ENCODE measurements around the gene TRMT112. TPM values are rescaled to one million over a fixed set of nuclear protein-coding genes. Genes with fewer than 3 reads are reported as not detected.

TRMT112 gene
- total RNA-seq = 100 to 1,000 TPM in 3 of 4 donors, 10 to 100 TPM in 1; 91.7 to 103 (median 102) TPM
- 144 TPM for polyA plus RNA-seq
- long read RNA-seq, donor 1, transcript TRMT112-206 (4 exons, 1,106 nt) = major isoform, 55 of 63 reads
- long read RNA-seq, donor 1, partial matches to known transcripts = 0 of 63 reads
- long read RNA-seq, donor 1, other reads (novel, unspliced or antisense) = 0 of 63 reads
- long read RNA-seq, donor 2, transcript TRMT112-206 (4 exons, 1,106 nt) = major isoform, 50 of 55 reads
- long read RNA-seq, donor 2, partial matches to known transcripts = 0 of 55 reads
- long read RNA-seq, donor 2, other reads (novel, unspliced or antisense) = 1 of 55 reads
- long read RNA-seq, donor 3, transcript TRMT112-206 (4 exons, 1,106 nt) = major isoform, 21 of 23 reads
- long read RNA-seq, donor 3, partial matches to known transcripts = 0 of 23 reads
- long read RNA-seq, donor 3, other reads (novel, unspliced or antisense) = 1 of 23 reads
- long read RNA-seq, donor 4, transcript TRMT112-206 (4 exons, 1,106 nt) = major isoform, 42 of 47 reads
- long read RNA-seq, donor 4, partial matches to known transcripts = 0 of 47 reads
- long read RNA-seq, donor 4, other reads (novel, unspliced or antisense) = 1 of 47 reads

DNA sequence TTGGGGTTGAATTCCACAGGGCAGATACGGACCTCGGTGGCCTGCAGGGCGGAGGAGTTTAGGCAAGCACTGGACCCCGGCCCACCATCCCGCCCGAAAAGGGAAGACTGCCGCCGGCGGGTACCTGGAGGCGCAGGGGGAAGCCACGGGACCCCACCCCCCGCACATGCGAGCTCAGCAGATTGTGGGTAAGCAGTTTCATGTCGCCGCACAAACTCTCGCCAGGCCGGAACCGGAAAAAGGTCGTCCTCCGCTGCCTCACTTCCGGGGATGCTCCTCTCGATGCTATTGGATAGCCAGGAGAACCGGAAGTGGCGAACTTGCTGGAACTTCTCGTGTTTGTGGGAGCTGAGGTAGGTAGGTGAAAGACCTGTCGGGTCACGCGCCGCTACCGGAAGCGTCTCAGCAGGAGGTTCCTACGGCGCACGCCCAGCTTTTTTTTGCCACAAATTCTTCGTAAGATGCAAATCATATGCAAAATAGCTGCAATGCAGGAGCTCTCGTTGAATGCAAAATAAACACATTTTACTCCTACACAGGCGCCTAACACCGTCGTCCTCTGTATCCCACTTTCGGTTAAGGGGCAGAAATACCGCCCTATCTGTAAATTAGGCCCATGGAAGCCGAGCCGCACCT is at the start of gene TRMT112:
TSS of gene TRMT112 (minus strand) at position 235 of the 636 bp plus-strand sequence. CDS start at position 202, 33 bp downstream.
- Histone ChIP-seq H3K27me3 (ENCODE audit: control insufficient read depth, insufficient read depth) (no peaks in the 10 kb centered on the region), H3K27ac (ENCODE audit: low read length) (peak within 1 kb of the TSS; percentile 98), H3K9me3 (ENCODE audit: control insufficient read depth, low read length) (no peaks in the 10 kb centered on the region), H3K4me3 (ENCODE audit: low read length) (peak within 1 kb of the TSS; percentile 82), H3K4me1 (ENCODE audit: control insufficient read depth, insufficient read depth, low read length) (no peaks in the 10 kb centered on the region)
- peak; percentile 85 to 86 for ATAC-seq
- peak; percentile 96 to 97 (median 96) for DNase-seq
- WGBS = under 1% methylated on average over 43 of the region's 43 CpGs
- intact Hi-C loops (cut with DNase I) = no loop called here

DNA sequence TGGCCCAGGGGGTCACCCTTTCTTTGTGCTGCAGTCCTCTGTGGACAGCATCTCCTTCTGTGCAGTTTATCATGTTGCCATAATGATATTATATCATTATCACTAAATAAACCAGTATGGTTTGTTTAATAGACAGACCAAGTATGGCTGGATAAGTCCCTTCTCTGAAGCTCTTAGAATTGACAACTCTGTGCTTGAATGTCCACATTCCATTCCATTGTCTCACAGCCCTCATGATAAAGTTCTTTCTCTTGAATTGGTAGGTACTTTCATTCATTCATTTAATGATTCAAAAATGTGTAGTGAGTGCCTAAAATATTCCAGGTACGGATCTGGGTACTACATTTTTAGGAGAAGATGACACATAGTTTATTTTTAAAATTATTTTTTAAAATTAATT is 49.4 kb upstream of the TRMT112 start:
- H3K4me1 ChIP-seq (ENCODE audit: control insufficient read depth, insufficient read depth, low read length) = no peaks in the 10 kb centered on the region
- DNase-seq (no peak), ATAC-seq (no peak)
- H3K4me3 ChIP-seq (ENCODE audit: low read length) = no peak overlapping the region
- 88% methylated on average over 1 of the region's 1 CpG for WGBS
- no peaks in the 10 kb centered on the region for H3K9me3 ChIP-seq (ENCODE audit: control insufficient read depth, low read length)
- no peak overlapping the region for H3K27ac ChIP-seq (ENCODE audit: low read length)
- intact Hi-C loops (cut with DNase I) = no loop called here
- H3K27me3 ChIP-seq (ENCODE audit: control insufficient read depth, insufficient read depth) = no peaks in the 10 kb centered on the region

DNA sequence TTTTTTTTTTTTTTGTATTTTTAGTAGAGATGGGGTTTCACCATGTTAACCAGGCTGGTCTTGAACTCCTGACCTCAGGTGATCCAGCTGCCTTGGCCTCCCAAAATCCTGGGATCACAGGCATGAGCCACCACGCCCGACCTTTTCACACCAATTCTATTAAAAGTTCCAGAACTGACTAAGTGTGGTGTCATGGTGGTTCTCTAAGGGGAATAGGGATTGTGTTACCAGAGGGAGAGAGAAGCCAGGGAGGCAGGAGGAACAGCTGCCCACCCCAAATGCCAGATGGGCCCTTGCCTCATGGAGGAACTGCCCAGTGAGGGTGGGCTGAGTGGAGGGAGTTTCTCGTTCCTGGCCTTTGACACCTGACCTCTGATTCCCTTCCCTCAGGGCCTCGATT is 47.6 kb upstream of the TRMT112 start:
- H3K4me1 ChIP-seq (ENCODE audit: control insufficient read depth, insufficient read depth, low read length) = no peaks in the 10 kb centered on the region
- ATAC-seq (no peak), DNase-seq (peak in 1 of 3 donors; percentile 21)
- no peak overlapping the region for H3K27ac ChIP-seq (ENCODE audit: low read length)
- H3K4me3 ChIP-seq (ENCODE audit: low read length) = no peak overlapping the region
- intact Hi-C loops (cut with DNase I) = no loop called here
- WGBS = 84% methylated on average over 4 of the region's 4 CpGs
- H3K9me3 ChIP-seq (ENCODE audit: control insufficient read depth, low read length) = no peaks in the 10 kb centered on the region
- no peaks in the 10 kb centered on the region for H3K27me3 ChIP-seq (ENCODE audit: control insufficient read depth, insufficient read depth)

DNA sequence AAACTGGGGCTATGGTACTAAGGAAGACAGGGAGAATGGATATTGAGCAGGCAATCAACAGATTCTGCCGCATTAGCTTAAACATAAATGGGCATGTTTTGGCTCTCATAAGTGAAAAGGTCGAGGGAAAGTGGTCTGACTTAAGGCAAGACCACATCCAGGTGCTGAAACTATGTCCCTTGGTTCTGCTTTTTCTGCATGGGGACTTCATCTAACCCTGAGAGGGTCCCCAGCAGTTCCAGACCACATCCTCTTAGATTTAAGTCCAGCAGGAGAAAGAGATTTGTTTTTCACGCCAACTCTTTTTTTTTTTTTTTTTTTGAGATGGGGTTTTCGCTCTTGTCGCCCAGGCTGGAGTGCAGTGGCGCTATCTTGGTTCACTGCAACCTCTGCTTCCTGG is 47.1 kb upstream of the TRMT112 start:
- Histone ChIP-seq H3K9me3 (ENCODE audit: control insufficient read depth, low read length) (no peaks in the 10 kb centered on the region), H3K4me1 (ENCODE audit: control insufficient read depth, insufficient read depth, low read length) (no peaks in the 10 kb centered on the region), H3K4me3 (ENCODE audit: low read length) (no peak overlapping the region), H3K27ac (ENCODE audit: low read length) (no peak overlapping the region), H3K27me3 (ENCODE audit: control insufficient read depth, insufficient read depth) (no peaks in the 10 kb centered on the region)
- no peak for DNase-seq
- ATAC-seq = no peak
- 97% methylated on average over 6 of the region's 6 CpGs for WGBS
- intact Hi-C loops (cut with DNase I) = no loop called here

DNA sequence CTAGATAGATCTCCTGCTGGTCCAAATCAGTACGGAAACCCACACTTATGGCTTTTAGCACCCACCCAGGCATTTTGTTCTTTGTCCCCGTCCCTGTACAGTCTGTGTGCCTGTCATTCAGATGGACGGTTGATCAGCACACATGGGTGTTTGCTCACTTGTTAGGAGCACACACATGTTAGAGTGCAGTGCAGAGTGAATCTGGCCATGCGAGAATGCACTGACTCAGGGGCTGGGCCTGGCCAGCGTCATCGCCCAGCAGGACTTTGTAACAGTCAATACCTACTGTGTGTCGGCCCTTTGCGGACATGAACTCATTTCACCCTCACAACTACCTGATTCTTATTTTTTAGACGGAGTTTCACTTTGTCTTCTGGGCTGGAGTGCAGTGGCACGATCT is 45.0 kb upstream of the TRMT112 start:
- Histone ChIP-seq H3K27ac (ENCODE audit: low read length) (no peak overlapping the region), H3K4me3 (ENCODE audit: low read length) (no peak overlapping the region), H3K4me1 (ENCODE audit: control insufficient read depth, insufficient read depth, low read length) (peaks cover 7% of the 10 kb centered on the region), H3K27me3 (ENCODE audit: control insufficient read depth, insufficient read depth) (no peaks in the 10 kb centered on the region), H3K9me3 (ENCODE audit: control insufficient read depth, low read length) (no peaks in the 10 kb centered on the region)
- 93% methylated on average over 10 of the region's 10 CpGs for whole genome bisulfite sequencing
- DNase-seq = no peak
- no peak for ATAC-seq
- intact Hi-C loops (cut with DNase I) = no loop called here

DNA sequence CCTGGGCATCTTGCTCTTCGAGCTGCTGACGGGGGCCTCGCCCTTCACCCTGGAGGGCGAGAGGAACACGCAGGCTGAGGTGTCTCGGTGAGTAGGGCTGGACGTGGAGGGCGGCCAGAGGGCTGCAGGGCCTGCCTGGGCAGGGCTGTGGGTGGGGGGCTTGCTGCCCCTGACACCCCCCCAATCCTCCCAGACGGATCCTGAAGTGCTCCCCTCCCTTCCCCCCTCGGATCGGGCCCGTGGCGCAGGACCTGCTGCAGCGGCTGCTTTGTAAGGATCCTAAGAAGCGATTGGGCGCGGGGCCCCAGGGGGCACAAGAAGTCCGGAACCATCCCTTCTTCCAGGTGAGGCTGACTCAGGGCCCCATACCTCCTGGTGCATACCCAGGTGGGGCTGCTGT is 44.3 kb upstream of the TRMT112 start:
- WGBS = 92% methylated on average over 18 of the region's 18 CpGs
- intact Hi-C loops (cut with DNase I) = no loop called here
- DNase-seq = peak in 2 of 3 donors; percentile 45 to 53
- Histone ChIP-seq H3K27ac (ENCODE audit: low read length) (no peak overlapping the region), H3K4me1 (ENCODE audit: control insufficient read depth, insufficient read depth, low read length) (peaks cover 7% of the 10 kb centered on the region), H3K4me3 (ENCODE audit: low read length) (no peak overlapping the region), H3K9me3 (ENCODE audit: control insufficient read depth, low read length) (no peaks in the 10 kb centered on the region), H3K27me3 (ENCODE audit: control insufficient read depth, insufficient read depth) (no peaks in the 10 kb centered on the region)
- ATAC-seq = no peak

DNA sequence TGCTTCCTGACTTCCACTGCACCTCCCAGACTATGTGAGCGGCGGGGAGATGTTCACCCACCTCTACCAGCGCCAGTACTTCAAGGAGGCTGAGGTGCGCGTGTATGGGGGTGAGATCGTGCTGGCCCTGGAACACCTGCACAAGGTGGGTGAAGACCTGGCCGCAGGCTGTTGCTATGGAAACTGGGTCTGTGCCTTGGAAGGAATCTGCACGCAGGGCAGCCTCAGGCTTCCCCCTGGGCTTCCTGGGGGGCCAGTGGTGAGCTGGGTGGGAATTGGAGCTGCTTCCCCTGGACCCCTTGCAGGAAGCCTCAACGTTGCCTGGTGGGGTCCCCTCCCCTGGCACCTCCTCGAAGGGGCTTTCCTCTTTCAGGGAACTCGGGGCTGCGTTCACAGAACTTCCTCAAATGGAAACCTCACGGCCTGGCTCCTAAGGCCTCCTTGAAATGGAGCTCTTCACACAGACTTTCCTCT is 43.1 kb upstream of the TRMT112 start:
- Histone ChIP-seq H3K27me3 (ENCODE audit: control insufficient read depth, insufficient read depth) (no peaks in the 10 kb centered on the region), H3K9me3 (ENCODE audit: control insufficient read depth, low read length) (no peaks in the 10 kb centered on the region), H3K4me3 (ENCODE audit: low read length) (no peak overlapping the region), H3K4me1 (ENCODE audit: control insufficient read depth, insufficient read depth, low read length) (peaks cover 7% of the 10 kb centered on the region), H3K27ac (ENCODE audit: low read length) (no peak overlapping the region)
- DNase-seq (peak in 2 of 3 donors; percentile 44 to 51), ATAC-seq (no peak)
- intact Hi-C loops (cut with DNase I) = no loop called here
- WGBS = 72% methylated on average over 13 of the region's 13 CpGs

DNA sequence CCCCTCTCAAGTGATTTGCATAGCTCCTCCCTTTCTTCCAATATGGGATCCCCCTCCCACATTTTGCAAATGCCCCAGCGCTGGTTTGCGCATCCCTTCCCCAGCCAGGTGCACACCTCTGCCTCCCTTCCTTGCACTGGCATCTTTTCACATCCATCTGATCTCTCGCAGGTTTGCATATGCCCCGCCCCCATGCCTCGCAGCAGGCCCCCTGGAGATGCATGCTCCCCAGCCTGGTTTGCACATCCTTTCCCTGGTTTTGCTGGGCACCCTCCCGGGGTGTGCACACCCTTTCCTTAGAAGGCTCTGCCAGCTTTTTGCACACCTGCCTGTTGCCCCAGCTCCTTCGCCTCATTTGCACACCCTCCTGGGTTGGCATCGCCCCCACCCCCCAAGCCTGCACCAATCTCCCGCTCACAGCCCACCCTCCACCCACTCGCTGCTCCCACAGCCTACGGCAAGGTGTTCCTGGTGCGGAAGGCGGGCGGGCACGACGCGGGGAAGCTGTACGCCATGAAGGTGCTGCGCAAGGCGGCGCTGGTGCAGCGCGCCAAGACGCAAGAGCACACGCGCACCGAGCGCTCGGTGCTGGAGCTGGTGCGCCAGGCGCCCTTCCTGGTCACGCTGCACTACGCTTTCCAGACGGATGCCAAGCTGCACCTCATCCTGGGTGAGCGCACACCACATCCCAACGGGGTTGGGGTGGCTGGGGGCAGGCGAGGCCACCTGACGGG is 42.5 kb upstream of the TRMT112 start:
- no peak overlapping the region for H3K27ac ChIP-seq (ENCODE audit: low read length)
- no peak for ATAC-seq
- peak in 2 of 3 donors; percentile 66 to 70 for DNase-seq
- peak overlapping the region; percentile 58 for H3K4me3 ChIP-seq (ENCODE audit: low read length)
- H3K27me3 ChIP-seq (ENCODE audit: control insufficient read depth, insufficient read depth) = no peaks in the 10 kb centered on the region
- H3K9me3 ChIP-seq (ENCODE audit: control insufficient read depth, low read length) = no peaks in the 10 kb centered on the region
- intact Hi-C loops (cut with DNase I) = no loop called here
- H3K4me1 ChIP-seq (ENCODE audit: control insufficient read depth, insufficient read depth, low read length) = peaks cover 10% of the 10 kb centered on the region
- 67% methylated on average over 38 of the region's 38 CpGs for WGBS

DNA sequence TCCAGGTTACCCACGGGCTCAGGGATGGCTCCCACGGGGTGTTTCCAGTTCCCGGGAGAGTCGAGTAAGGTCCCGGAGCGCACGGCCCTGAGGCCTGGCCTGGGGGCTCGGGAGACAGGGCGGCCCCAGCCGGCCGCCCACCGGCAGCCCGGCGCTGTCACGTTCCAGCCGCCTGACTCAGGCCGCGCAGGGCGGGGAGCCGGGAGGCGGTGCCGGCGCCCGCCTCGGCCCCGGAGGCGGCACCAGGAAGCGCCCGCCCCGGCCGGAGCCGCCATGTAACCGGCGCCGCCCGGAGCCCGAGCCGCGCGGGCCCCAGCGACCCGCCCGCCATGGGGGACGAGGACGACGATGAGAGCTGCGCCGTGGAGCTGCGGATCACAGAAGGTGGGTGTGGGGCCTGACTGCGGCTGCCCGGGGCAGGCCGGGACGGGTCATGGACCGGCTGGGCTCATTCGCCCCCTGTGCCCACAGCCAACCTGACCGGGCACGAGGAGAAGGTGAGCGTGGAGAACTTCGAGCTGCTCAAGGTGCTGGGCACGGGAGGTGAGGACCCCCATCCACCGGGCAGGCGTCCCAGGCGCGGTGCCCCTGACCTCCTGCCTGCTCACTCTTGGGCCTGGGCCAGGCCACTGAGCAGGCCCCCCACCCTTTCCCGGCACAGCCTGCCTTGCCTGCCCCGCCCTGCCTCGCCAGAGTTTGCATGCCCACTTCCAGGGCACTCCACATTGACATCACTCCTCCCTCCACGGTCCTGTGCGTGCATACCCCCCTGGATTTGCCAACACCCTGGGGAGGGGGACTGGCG is 41.8 kb upstream of the TRMT112 start, which contains the start of gene RPS6KA4:
TSS of gene RPS6KA4 (plus strand) at position 256 of the 805 bp plus-strand sequence. CDS start at position 330, 74 bp downstream.
- peaks cover 10% of the 10 kb centered on the region for H3K4me1 ChIP-seq (ENCODE audit: control insufficient read depth, insufficient read depth, low read length)

DNA sequence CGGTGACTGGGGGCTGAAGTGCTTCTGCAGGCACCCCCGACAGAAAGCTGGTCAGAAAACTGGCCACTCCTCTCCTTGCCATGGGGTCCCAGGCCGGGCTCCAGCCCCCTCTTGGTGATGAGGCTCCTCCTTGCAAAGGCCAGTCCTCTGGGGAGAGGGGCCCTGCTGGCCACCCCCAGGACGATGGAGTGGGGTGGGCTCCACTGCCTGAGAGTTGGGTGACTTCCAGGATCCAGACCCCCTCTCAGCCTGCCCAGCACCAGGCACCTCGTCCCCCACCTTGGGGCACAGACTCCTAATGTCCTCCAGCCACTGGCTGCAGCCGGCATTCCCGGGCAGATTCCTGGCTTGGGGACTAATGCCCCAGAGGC is 41.2 kb upstream of the TRMT112 start:
- intact Hi-C loops (cut with DNase I) = no loop called here
- H3K9me3 ChIP-seq (ENCODE audit: control insufficient read depth, low read length) = no peaks in the 10 kb centered on the region
- DNase-seq (peak in 1 of 3 donors; percentile 63), ATAC-seq (peak; percentile 1 to 3)
- H3K4me1 ChIP-seq (ENCODE audit: control insufficient read depth, insufficient read depth, low read length) = peaks cover 10% of the 10 kb centered on the region
- peak overlapping the region; percentile 56 for H3K27ac ChIP-seq (ENCODE audit: low read length)
- WGBS = 17% methylated on average over 7 of the region's 7 CpGs
- peak overlapping the region; percentile 58 for H3K4me3 ChIP-seq (ENCODE audit: low read length)
- no peaks in the 10 kb centered on the region for H3K27me3 ChIP-seq (ENCODE audit: control insufficient read depth, insufficient read depth)

More for the DNA sequence above, 41.8 kb upstream of the TRMT112 start, which contains the start of gene RPS6KA4:
- ATAC-seq = peak; percentile 83 to 84
- no peaks in the 10 kb centered on the region for H3K27me3 ChIP-seq (ENCODE audit: control insufficient read depth, insufficient read depth)
- H3K9me3 ChIP-seq (ENCODE audit: control insufficient read depth, low read length) = no peaks in the 10 kb centered on the region
- intact Hi-C loops (cut with DNase I) = no loop called here
- DNase-seq = peak; percentile 68 to 89 (median 87)
- H3K27ac ChIP-seq (ENCODE audit: low read length) = peak within 1 kb of the TSS; percentile 67
- WGBS = under 1% methylated on average over 70 of the region's 70 CpGs
- peak within 1 kb of the TSS; percentile 58 for H3K4me3 ChIP-seq (ENCODE audit: low read length)

Data from right cardiac atrium (tissue), 5 donors.